Measurements from ENCODE around the gene HOXA10.

The HOXA10 gene

DNA sequence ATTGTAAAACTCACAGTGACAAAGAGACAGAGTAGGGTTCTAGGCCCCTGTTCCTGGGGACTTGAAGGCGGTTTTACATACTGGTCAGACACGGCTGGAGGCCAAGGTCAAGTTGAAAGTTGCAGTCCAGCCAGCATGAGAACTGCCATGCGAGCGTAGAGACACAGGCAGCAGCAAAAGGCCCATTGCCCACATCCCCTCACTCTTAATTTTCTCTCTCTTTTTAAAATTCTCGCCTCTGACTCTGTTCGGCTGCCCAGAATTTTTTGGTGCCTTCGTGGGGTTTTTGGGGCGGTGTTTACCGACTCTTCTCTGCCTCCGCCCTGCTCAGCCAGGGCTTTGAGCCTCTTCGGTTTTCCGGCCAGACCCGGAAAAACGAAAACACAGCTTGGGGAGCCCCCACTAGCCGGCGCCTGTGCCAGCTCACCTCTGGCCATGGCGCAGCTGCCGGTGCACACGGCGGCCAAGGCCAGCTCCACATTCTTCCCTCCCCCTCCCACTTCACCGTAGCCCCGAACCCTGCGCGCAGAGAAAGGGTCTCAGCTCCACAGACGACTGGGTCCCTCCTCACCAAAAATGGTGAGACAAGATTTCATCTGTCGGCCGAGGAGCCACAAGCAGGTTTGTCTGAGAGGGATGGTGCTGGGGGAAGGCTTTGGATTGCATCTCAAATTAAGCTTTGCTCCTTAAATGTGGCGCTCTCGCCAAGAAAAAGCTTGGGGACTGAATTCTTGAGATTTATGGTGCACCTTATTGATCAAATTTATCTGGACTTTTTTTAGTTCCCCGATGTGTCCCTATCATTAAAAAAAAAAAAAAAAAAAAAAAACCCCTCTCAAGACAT, 28.1 kb upstream of the HOXA10 start:
- H4K20me1 ChIP-seq (ENCODE audit: insufficient read depth, low read length), result no peaks in the 10 kb centered on the region
- no peaks in the 10 kb centered on the region for H3K79me2 ChIP-seq (ENCODE audit: low read length)
- no peak overlapping the region; the same call in 1 of the 2 replicates for H3K4me3 ChIP-seq (ENCODE audit: low read length)
- TF ChIP-seq EZH2phosphoT487 (IDR thresholded peaks at IDR 0.05; ENCODE audit: low read depth), result no peak
- TF ChIP-seq, protein P1, sequence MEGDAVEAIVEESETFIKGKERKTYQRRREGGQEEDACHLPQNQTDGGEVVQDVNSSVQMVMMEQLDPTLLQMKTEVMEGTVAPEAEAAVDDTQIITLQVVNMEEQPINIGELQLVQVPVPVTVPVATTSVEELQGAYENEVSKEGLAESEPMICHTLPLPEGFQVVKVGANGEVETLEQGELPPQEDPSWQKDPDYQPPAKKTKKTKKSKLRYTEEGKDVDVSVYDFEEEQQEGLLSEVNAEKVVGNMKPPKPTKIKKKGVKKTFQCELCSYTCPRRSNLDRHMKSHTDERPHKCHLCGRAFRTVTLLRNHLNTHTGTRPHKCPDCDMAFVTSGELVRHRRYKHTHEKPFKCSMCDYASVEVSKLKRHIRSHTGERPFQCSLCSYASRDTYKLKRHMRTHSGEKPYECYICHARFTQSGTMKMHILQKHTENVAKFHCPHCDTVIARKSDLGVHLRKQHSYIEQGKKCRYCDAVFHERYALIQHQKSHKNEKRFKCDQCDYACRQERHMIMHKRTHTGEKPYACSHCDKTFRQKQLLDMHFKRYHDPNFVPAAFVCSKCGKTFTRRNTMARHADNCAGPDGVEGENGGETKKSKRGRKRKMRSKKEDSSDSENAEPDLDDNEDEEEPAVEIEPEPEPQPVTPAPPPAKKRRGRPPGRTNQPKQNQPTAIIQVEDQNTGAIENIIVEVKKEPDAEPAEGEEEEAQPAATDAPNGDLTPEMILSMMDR (IDR thresholded peaks at IDR 0.05; ENCODE audit: low read depth, low read length), result no peak
- H3K4me2 ChIP-seq (ENCODE audit: low read length), result no peak overlapping the region
- H3K36me3 ChIP-seq (replicated peaks; ENCODE audit: low read depth, low read length), result no peaks in the 10 kb centered on the region
- no peak overlapping the region for H3K9ac ChIP-seq (ENCODE audit: low read length)
- no peaks in the 10 kb centered on the region for H3K27me3 ChIP-seq (ENCODE audit: low read depth, low read length)
- peaks cover 14% of the 10 kb centered on the region for H3K4me1 ChIP-seq (ENCODE audit: low read length)
- H2AFZ ChIP-seq (ENCODE audit: low read depth, low read length), result peak overlapping the region; percentile 99
- no peaks in the 10 kb centered on the region for H3K9me3 ChIP-seq (ENCODE audit: insufficient read depth, low read length)
- no peak overlapping the region for H3K27ac ChIP-seq (ENCODE audit: low read length)

DNA sequence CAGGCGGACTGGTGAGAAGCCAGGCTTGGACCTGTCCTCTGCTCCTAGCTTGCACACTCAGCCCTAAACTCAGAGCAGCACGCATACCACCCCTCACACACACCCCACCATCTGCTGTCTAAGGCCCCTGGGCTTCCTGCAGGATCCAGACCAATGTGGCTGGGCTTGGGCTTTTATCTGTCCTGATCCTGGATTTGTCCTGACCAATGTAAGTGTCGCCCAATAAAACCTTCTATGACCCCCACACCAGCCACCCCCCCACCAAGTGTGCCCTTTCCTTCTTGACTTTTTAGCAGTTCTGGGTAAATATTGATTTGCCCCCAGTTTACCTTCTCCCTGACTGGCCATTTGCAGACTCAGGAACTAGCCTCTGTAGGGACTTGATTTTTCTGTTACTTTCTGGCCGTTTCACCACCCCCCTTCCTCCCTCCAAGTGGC, 27.5 kb upstream of the HOXA10 start:
- Histone ChIP-seq H3K27me3 (ENCODE audit: low read depth, low read length) (no peaks in the 10 kb centered on the region), H3K9ac (ENCODE audit: low read length) (peak overlapping the region; percentile 39), H3K4me3 (ENCODE audit: low read length) (peak overlapping the region; percentile 56), H4K20me1 (ENCODE audit: insufficient read depth, low read length) (no peaks in the 10 kb centered on the region), H3K4me2 (ENCODE audit: low read length) (peak overlapping the region; percentile 88), H3K4me1 (ENCODE audit: low read length) (peaks cover 14% of the 10 kb centered on the region), H3K9me3 (ENCODE audit: insufficient read depth, low read length) (no peaks in the 10 kb centered on the region), H2AFZ (ENCODE audit: low read depth, low read length) (peak overlapping the region; percentile 99), H3K79me2 (ENCODE audit: low read length) (no peaks in the 10 kb centered on the region), H3K36me3 (replicated peaks; ENCODE audit: low read depth, low read length) (no peaks in the 10 kb centered on the region), H3K27ac (ENCODE audit: low read length) (no peak overlapping the region)
- TF ChIP-seq, protein P1 (IDR thresholded peaks at IDR 0.05; ENCODE audit: low read depth, low read length), result no peak
- no peak for TF ChIP-seq EZH2phosphoT487 (IDR thresholded peaks at IDR 0.05; ENCODE audit: low read depth)

DNA sequence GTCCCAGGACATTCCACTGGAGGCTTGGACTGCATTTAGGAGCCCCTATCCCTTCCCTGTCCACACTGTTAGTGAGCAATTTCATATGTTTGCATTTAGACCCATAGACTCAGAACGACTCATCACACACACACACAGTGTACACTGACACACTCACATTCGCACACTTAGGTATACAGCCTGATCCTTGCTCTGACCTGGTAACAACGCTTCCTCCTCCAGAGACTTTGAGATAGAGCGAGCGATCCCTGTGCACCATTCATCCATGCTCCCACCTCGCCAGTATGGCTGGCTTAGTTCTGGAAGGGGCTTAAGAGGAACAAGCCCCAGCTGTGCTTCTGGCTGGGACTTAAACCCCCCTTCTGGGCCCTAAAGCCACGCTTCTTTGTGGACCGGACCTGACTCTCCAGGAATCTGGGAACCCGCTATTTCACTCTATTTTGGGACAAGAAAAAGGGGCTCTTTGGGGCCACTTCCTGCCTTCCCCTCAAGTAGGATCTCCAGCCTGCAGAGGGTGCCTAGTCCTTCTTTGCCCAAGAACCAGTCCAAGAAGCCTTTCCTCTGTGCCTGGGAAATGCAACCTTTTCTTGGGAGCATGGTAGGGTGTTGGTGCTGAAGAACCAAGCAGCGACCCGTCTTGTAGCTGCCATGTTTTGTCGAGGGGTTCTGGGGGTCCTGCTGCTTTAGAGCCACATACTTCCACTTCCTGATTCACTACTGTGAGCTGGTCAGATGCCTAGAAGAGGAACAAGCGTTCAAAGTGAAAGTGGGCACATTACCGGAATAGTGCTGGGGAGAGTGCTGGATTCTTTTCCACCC, 26.9 kb upstream of the HOXA10 start:
- peak overlapping the region; percentile 39 for H3K9ac ChIP-seq (ENCODE audit: low read length)
- H3K4me3 ChIP-seq (ENCODE audit: low read length), result peak overlapping the region; percentile 56
- H2AFZ ChIP-seq (ENCODE audit: low read depth, low read length), result peak overlapping the region; percentile 99
- no peaks in the 10 kb centered on the region for H3K79me2 ChIP-seq (ENCODE audit: low read length)
- no peaks in the 10 kb centered on the region for H3K36me3 ChIP-seq (replicated peaks; ENCODE audit: low read depth, low read length)
- TF ChIP-seq, protein P1 (IDR thresholded peaks at IDR 0.05; ENCODE audit: low read depth, low read length), result no peak
- no peak for TF ChIP-seq EZH2phosphoT487 (IDR thresholded peaks at IDR 0.05; ENCODE audit: low read depth)
- H3K27ac ChIP-seq (ENCODE audit: low read length), result 0 out of 2 replicates have a peak overlapping the region, but pooled peaks have one; percentile 12
- H3K27me3 ChIP-seq (ENCODE audit: low read depth, low read length), result no peaks in the 10 kb centered on the region
- H4K20me1 ChIP-seq (ENCODE audit: insufficient read depth, low read length), result no peaks in the 10 kb centered on the region
- H3K4me1 ChIP-seq (ENCODE audit: low read length), result peaks cover 14% of the 10 kb centered on the region
- H3K9me3 ChIP-seq (ENCODE audit: insufficient read depth, low read length), result no peaks in the 10 kb centered on the region
- peak overlapping the region; percentile 88 for H3K4me2 ChIP-seq (ENCODE audit: low read length)
